GM12878 (cell line): ENCODE data around the gene MAP4K1. TPM values are rescaled to one million over a fixed set of nuclear protein-coding genes. Genes with fewer than 3 reads are reported as not detected.
"Not testable (repeated sequence)": the region's sequence is repeated elsewhere in the genome, so short reads cannot be mapped to it uniquely, and the experiment has no call there.

Source experiments
- ATAC-seq: fragments of 200-7000 bp; cut with Tn5 transposase; 3 replicates; pipeline ENCODE4 v1.9.1; 2020; ENCODE audit warnings: mild to moderate bottlenecking, moderate library complexity
- BruUV-seq: library from RNA; stranded (reverse); fragments of 400-500 nt; replicated peaks from 2 replicates; lab custom pipeline; 2021; lab: Mats Ljungman, UMichigan
- CTCF ChIA-PET: fragments of 300-600 bp; sonication (Branson Sonifier 250); formaldehyde crosslinking; extraction: SDS; loops from one replicate; lab custom pipeline; 2021; ENCODE audit warnings: inconsistent platforms; lab: Yijun Ruan, JAX
- POLR2A ChIA-PET: fragments of 350-600 bp; formaldehyde crosslinking; extraction: SDS; loops from one replicate; lab custom pipeline; 2021; ENCODE audit warnings: inconsistent platforms; lab: Charles Lee
- RAD21 ChIA-PET: fragments of 300-600 bp; sonication (Branson Sonifier 250); formaldehyde crosslinking; loops from one replicate; lab custom pipeline; 2023; ENCODE audit warnings: antibody characterized with exemption; ENCODE audit not compliant: unreplicated experiment; lab: Charles Lee
- SMC1A ChIA-PET: fragments of 300-600 bp; sonication (Branson Sonifier 250); formaldehyde crosslinking; loops from one replicate; lab custom pipeline; 2023; ENCODE audit not compliant: unreplicated experiment, uncharacterized antibody; lab: Charles Lee
- DNase-seq: peaks from one replicate; pipeline ENCODE4 v3.0.0-alpha.2; 2011; ENCODE audit warnings: low read depth, low spot score
- FAIRE-seq: peaks from 3 replicates; lab custom pipeline; 2011; peaks lifted over from hg19 to GRCh38; lab: Jason Lieb, UNC
- H2AFZ ChIP-seq: 2 replicates; pipeline ENCODE4 v1.6.0; 2011; ENCODE audit warnings: low read depth, low read length, control low read depth; ENCODE audit not compliant: control insufficient read depth
- H3K27ac ChIP-seq: 2 replicates; pipeline ENCODE4 v1.5.1; 2011; ENCODE audit warnings: control low read depth; ENCODE audit not compliant: control insufficient read depth, insufficient read depth
- H3K27me3 ChIP-seq, 2 experiments: replicated peaks in 1 of 2; 2 replicates each; pipeline versions ENCODE4 v1.6.0 to v1.6.1; 2011; ENCODE audit warnings: low read length in 1 of 2; ENCODE audit not compliant: control insufficient read depth in 2 of 2, insufficient read depth in 2 of 2
- H3K36me3 ChIP-seq, 2 experiments: 2 replicates each; pipeline ENCODE4 v1.5.1; 2011; ENCODE audit warnings: low read length in 1 of 2; ENCODE audit not compliant: control insufficient read depth in 2 of 2, insufficient read depth in 2 of 2
- H3K4me1 ChIP-seq: 2 replicates; pipeline ENCODE4 v1.6.1; 2011; ENCODE audit warnings: mild to moderate bottlenecking, low read length, moderate library complexity, mixed read lengths; ENCODE audit not compliant: control insufficient read depth, insufficient read depth
- H3K4me2 ChIP-seq: 2 replicates; pipeline ENCODE4 v1.6.0; 2011; ENCODE audit warnings: control low read depth; ENCODE audit not compliant: control insufficient read depth, insufficient read depth
- H3K4me3 ChIP-seq: fragments of 200-600 bp; sonication (generic); 2 replicates; pipeline ENCODE4 v1.5.1; 2016
- H3K79me2 ChIP-seq: 2 replicates; pipeline ENCODE4 v1.6.0; 2011; ENCODE audit warnings: low read length; ENCODE audit not compliant: control insufficient read depth, insufficient read depth
- H3K9ac ChIP-seq: 2 replicates; pipeline ENCODE4 v1.8.0; 2011; ENCODE audit warnings: low read length, control low read depth, mixed read lengths; ENCODE audit not compliant: control insufficient read depth, insufficient read depth
- H3K9me3 ChIP-seq: replicated peaks from 3 replicates; pipeline ENCODE4 v1.5.1; 2011; ENCODE audit warnings: mild to moderate bottlenecking, low read length; ENCODE audit not compliant: control insufficient read depth, insufficient read depth
- H4K20me1 ChIP-seq: 2 replicates; pipeline ENCODE4 v1.6.0; 2011; ENCODE audit not compliant: control insufficient read depth, insufficient read depth
- BMI1 ChIP-seq: fragments of 450-650 bp; IDR thresholded peaks from 2 replicates; pipeline ENCODE4 v1.6.1; 2016; ENCODE audit warnings: mild to moderate bottlenecking, moderate library complexity, borderline replicate concordance
- EED ChIP-seq: sonication (generic); IDR thresholded peaks from 2 replicates; pipeline ENCODE4 v1.6.1; 2016; ENCODE audit warnings: antibody characterized with exemption, low read depth
- EP300 ChIP-seq, 2 experiments: fragments of 150-350 bp in 1 of 2; IDR thresholded peaks; 2 replicates each; pipeline ENCODE4 v1.6.1; 2011 to 2012; ENCODE audit warnings: low read depth in 2 of 2, low read length in 2 of 2, borderline replicate concordance in 1 of 2, improper control_type of control experiment in 1 of 2, inconsistent platforms in 1 of 2; ENCODE audit not compliant: control insufficient read depth in 1 of 2
- GABPA ChIP-seq: IDR thresholded peaks from 2 replicates; pipeline ENCODE4 v1.6.1; 2014; ENCODE audit warnings: antibody characterized with exemption, low read depth, mild to moderate bottlenecking, inconsistent platforms
- IRF4 ChIP-seq: IDR thresholded peaks from 2 replicates; pipeline ENCODE4 v1.6.1; 2011; ENCODE audit warnings: low read depth, low read length
- MEF2A ChIP-seq: IDR thresholded peaks from 2 replicates; pipeline ENCODE4 v1.6.1; 2011; ENCODE audit warnings: low read depth, mild to moderate bottlenecking, low read length, moderate library complexity; ENCODE audit not compliant: insufficient read depth
- MXI1 ChIP-seq: fragments of 150-350 bp; IDR thresholded peaks from 2 replicates; pipeline ENCODE4 v1.6.1; 2011; ENCODE audit warnings: low read depth, mild to moderate bottlenecking, inconsistent platforms, low read length, improper control_type of control experiment
- NR2F1 ChIP-seq: fragments of 450-650 bp; conservative IDR thresholded peaks from 2 replicates; pipeline ENCODE4 v1.6.1; 2017; ENCODE audit warnings: mild to moderate bottlenecking
- SPI1 ChIP-seq: IDR thresholded peaks from 2 replicates; pipeline ENCODE4 v1.6.1; 2011; ENCODE audit warnings: low read depth, mild to moderate bottlenecking, low read length, moderate library complexity, borderline replicate concordance; ENCODE audit not compliant: insufficient read depth
- TCF3 ChIP-seq: IDR thresholded peaks from 2 replicates; pipeline ENCODE4 v1.6.1; 2012; ENCODE audit warnings: low read depth, mild to moderate bottlenecking, low read length, borderline replicate concordance; ENCODE audit not compliant: insufficient read depth
- YY1 ChIP-seq: IDR thresholded peaks from 2 replicates; pipeline ENCODE4 v1.6.1; 2011; ENCODE audit warnings: low read depth, mild to moderate bottlenecking, low read length
- ZNF274 ChIP-seq: IDR thresholded peaks from one replicate; pipeline ENCODE4 v1.8.0; 2011; ENCODE audit not compliant: insufficient read length, insufficient read depth
- ZNF384 ChIP-seq: IDR thresholded peaks from 2 replicates; pipeline ENCODE4 v1.6.1; 2012; ENCODE audit warnings: low read depth, mild to moderate bottlenecking, low read length, improper control_type of control experiment, borderline replicate concordance
- WGBS: methylation state at CpG from one replicate; pipeline ENCODE4 v1.1.6; 2016; ENCODE audit warnings: low lambda C conversion rate; ENCODE audit not compliant: insufficient replicate concordance, insufficient coverage; ENCODE audit errors: missing lambda C conversion rate; 5-methylcytosine and 5-hydroxymethylcytosine counted together
- in situ Hi-C: fragments of 300-500 bp; cut with MboI; formaldehyde crosslinking; loops from 9 replicates; pipeline ENCODE4 v1.14.3; 2018; ENCODE audit warnings: mixed read lengths
- intact Hi-C: fragments of 100-400 bp; cut with micrococcal nuclease; formaldehyde crosslinking; loops from one replicate; pipeline ENCODE4 v1.14.2; 2022; ENCODE audit not compliant: unreplicated experiment
- polyA plus RNA-seq, 11 experiments: library from polyadenylated mRNA; depleted of rRNA in 4 of 11; unstranded in 6 of 11; stranded (reverse) in 5 of 11; fragments of >200 nt; fragmentation: Nextera tagmentation in 4 of 11; fragmentation: Illumina TruSeq in 1 of 11; extraction: Ambion mirVana in 4 of 11; extraction: Trizol in 1 of 11; gene quantifications; 1 replicate in 1 of 11; 2 replicates in 10 of 11; pipeline versions ENCODE4 v1.2.1 to v1.2.3, GENCODE V29; 2011 to 2016; ENCODE audit warnings: inconsistent platforms in 2 of 11, missing spikeins in 2 of 11, low read depth in 1 of 11
- total RNA-seq, 4 experiments: library from RNA; depleted of rRNA in 3 of 4; stranded (reverse); fragments of >200 nt in 3 of 4; fragmentation: Illumina TruSeq in 1 of 4; extraction: Trizol in 1 of 4; gene quantifications; 2 replicates each; pipeline versions ENCODE4 v1.2.1 to v1.2.3, GENCODE V29; 2013 to 2021

Gene MAP4K1
- total and polyA plus RNA-seq, 10 of the 15 experiments (the other 5 are each of a cell fraction or from before 2014, with no cell fraction given): 39.2 to 306 (median 140) TPM

DNA sequence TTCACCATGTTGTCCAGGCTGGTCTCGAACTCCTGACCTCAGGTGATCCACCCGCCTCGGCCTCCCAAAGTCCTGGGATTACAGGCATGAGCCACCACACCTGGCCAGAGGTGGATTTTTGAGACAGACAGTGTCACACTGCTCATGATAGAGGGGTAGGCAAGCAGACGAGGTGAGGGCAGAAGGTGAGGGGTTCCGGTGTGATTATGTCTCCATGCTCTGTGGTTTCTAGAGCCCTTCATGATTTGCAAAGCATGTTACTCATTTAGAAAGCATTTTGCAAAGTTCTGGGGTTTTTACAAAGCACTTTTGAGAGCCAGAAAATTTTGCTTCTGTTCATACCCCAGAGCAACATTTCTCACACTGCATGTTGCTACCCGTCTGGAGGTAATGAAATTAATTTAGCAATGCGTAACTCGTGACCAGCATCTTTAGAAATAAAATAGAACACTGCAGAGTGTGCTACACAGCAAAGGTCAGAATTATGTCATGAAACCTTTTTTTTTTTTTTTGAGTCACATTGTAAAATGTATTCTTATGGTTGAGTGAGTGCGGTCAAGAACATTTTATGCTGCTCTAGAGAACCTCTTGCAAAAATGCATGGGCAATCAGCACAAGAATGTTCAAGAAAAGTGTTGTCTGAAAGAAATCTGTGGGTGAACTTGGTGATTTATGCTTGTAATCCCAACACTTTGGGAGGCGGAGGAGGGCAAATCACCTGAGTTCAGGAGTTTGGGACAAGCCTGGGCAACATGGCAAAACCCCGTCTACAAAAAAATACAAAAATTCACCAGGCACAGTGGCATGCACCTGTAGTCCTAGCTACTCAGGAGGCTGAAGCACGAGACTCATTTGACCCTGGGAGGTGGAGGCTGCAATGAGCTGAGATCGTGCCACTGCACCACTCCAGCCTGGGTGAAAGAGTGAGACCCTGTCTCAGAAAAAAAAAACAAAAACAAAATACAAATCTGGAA is 58.0 kb downstream of the MAP4K1 start (continued):
- TF ChIP-seq YY1: 0 out of 2 replicates have a peak, but pooled peaks have one; percentile 27
- peak; percentile 64; the same call in 1 of the 2 replicates for TF ChIP-seq GABPA
- TF ChIP-seq IRF4: peak; percentile 94
- peak; percentile 96 for TF ChIP-seq NR2F1
- no peak for TF ChIP-seq MEF2A
- peak; percentile 59; the same call in 1 of the 2 replicates for TF ChIP-seq MXI1
- peak; percentile 79; the same call in 1 of the 2 replicates for TF ChIP-seq BMI1
- TF ChIP-seq SPI1: peak; percentile 5; the same call in 1 of the 2 replicates
- 0 out of 2 replicates have a peak, but pooled peaks have one; percentile 61 for TF ChIP-seq TCF3
- TF ChIP-seq EED: peak; percentile 80
- peak; percentile 94 to 96 for TF ChIP-seq EP300 (IDR thresholded peaks at IDR 0.05; ENCODE audit: borderline replicate concordance in 1 of 2, control insufficient read depth in 1 of 2, low read depth in 2 of 2, low read length in 2 of 2)
- TF ChIP-seq ZNF274: no peak
- TF ChIP-seq ZNF384: peak; percentile 98

DNA sequence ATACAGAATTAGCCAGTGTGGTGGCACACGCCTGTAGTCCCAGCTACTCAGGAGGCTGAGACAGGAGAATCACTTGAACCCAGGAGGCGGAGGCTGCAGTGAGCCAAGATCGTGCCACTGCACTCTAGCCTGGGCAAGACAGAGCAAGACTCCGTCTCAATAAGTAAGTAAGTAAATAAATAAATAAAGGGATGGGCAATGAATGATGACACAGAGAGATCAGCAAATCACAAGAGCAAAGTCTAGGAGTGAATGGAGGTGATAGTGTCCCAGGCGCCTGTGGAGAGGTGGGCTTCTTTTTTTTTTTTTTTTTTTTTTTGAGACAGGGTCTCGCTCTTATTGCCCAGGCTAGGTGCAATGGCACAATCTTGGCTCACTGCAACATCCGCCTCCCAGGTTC is 58.8 kb downstream of the MAP4K1 start:
- H3K27me3 ChIP-seq, DNase-seq, H3K4me3 ChIP-seq, H2AFZ ChIP-seq, H3K9me3 ChIP-seq, H4K20me1 ChIP-seq, H3K36me3 ChIP-seq, BruUV-seq, ATAC-seq, in situ Hi-C loops, H3K79me2 ChIP-seq, FAIRE-seq: not testable (repeated sequence)
- POLR2A ChIA-PET: interaction anchor here (0.7 to 12.2 kb wide), 2 partner anchors 14 to 59 kb away, joined by 7 to 135 read pairs; partner anchors contain the start of genes EIF3K and MAP4K1
- Histone ChIP-seq H3K4me1 (peaks cover 59% of the 10 kb centered on the region), H3K9ac (peak overlapping the region; percentile 2; the same call in 1 of the 2 replicates), H3K27ac (peak overlapping the region; percentile 70), H3K4me2 (peak overlapping the region; percentile 31)
- WGBS: 78% methylated on average over 6 of the region's 7 CpGs
- SMC1A ChIA-PET: interaction anchor here (2.1 to 7.0 kb wide), 2 partner anchors 15 to 58 kb away, joined by 7 to 85 read pairs; partner anchors contain the start of genes EIF3K and MAP4K1
- CTCF ChIA-PET: interaction anchor here (2.9 to 7.2 kb wide), 3 partner anchors 58 to 371 kb away, joined by 8 to 67 read pairs (median 60); partner anchors contain the start of genes EIF3K, MAP4K1, MRPS12 and SARS2
- RAD21 ChIA-PET: interaction anchor here (0.7 to 11.1 kb wide), 5 partner anchors 14 to 156 kb away, joined by 3 to 135 read pairs (median 7); partner anchors contain the start of genes EIF3K, FAM98C and MAP4K1
- intact Hi-C loops: loop anchor here (1.0 kb wide), 1 partner anchor 24 kb away; no protein-coding TSS in a partner anchor
